ENCODE measurements around the gene DNER.

The DNER gene

GRCh38 chr2:229563388-229563787, 151.0 kb downstream of the DNER start:
- no peaks in the 10 kb centered on the region for H3K27me3 ChIP-seq (ENCODE audit: low read depth, low read length)
- no peak for TF ChIP-seq CTCF (IDR thresholded peaks at IDR 0.05; ENCODE audit: low read depth, low read length)
- no peak for TF ChIP-seq EZH2phosphoT487 (IDR thresholded peaks at IDR 0.05; ENCODE audit: low read depth)

GRCh38 chr2:229562472-229563127, 151.8 kb downstream of the DNER start:
- Histone ChIP-seq H4K20me1 (ENCODE audit: insufficient read depth, low read length) (no peaks in the 10 kb centered on the region), H3K27me3 (ENCODE audit: low read depth, low read length) (no peaks in the 10 kb centered on the region), H3K36me3 (replicated peaks; ENCODE audit: low read depth, low read length) (no peaks in the 10 kb centered on the region), H3K9me3 (ENCODE audit: insufficient read depth, low read length) (no peaks in the 10 kb centered on the region), H3K79me2 (ENCODE audit: low read length) (no peaks in the 10 kb centered on the region), H3K27ac (ENCODE audit: low read length) (no peak overlapping the region), H2AFZ (ENCODE audit: low read depth, low read length) (no peak overlapping the region), H3K9ac (ENCODE audit: low read length) (no peak overlapping the region), H3K4me3 (ENCODE audit: low read length) (no peak overlapping the region), H3K4me1 (ENCODE audit: low read length) (no peaks in the 10 kb centered on the region), H3K4me2 (ENCODE audit: low read length) (no peak overlapping the region)
- TF ChIP-seq CTCF (IDR thresholded peaks at IDR 0.05; ENCODE audit: low read depth, low read length) = no peak

More at GRCh38 chr2:229563388-229563787, 151.0 kb downstream of the DNER start:
- no peaks in the 10 kb centered on the region for H3K79me2 ChIP-seq (ENCODE audit: low read length)
- H4K20me1 ChIP-seq (ENCODE audit: insufficient read depth, low read length) = no peaks in the 10 kb centered on the region
- H2AFZ ChIP-seq (ENCODE audit: low read depth, low read length) = no peak overlapping the region
- no peak overlapping the region for H3K27ac ChIP-seq (ENCODE audit: low read length)
- no peak overlapping the region for H3K9ac ChIP-seq (ENCODE audit: low read length)
- no peaks in the 10 kb centered on the region for H3K36me3 ChIP-seq (replicated peaks; ENCODE audit: low read depth, low read length)
- no peak overlapping the region for H3K4me2 ChIP-seq (ENCODE audit: low read length)
- H3K4me3 ChIP-seq (ENCODE audit: low read length) = no peak overlapping the region
- no peaks in the 10 kb centered on the region for H3K9me3 ChIP-seq (ENCODE audit: insufficient read depth, low read length)
- H3K4me1 ChIP-seq (ENCODE audit: low read length) = no peaks in the 10 kb centered on the region

GRCh38 chr2:229559986-229560385, 154.4 kb downstream of the DNER start:
- H3K9me3 ChIP-seq (ENCODE audit: insufficient read depth, low read length) = no peaks in the 10 kb centered on the region
- H2AFZ ChIP-seq (ENCODE audit: low read depth, low read length) = no peak overlapping the region
- no peaks in the 10 kb centered on the region for H3K27me3 ChIP-seq (ENCODE audit: low read depth, low read length)
- TF ChIP-seq EZH2phosphoT487 (IDR thresholded peaks at IDR 0.05; ENCODE audit: low read depth) (no peak), CTCF (IDR thresholded peaks at IDR 0.05; ENCODE audit: low read depth, low read length) (no peak)
- H4K20me1 ChIP-seq (ENCODE audit: insufficient read depth, low read length) = no peaks in the 10 kb centered on the region
- no peaks in the 10 kb centered on the region for H3K36me3 ChIP-seq (replicated peaks; ENCODE audit: low read depth, low read length)
- H3K4me2 ChIP-seq (ENCODE audit: low read length) = no peak overlapping the region
- H3K4me1 ChIP-seq (ENCODE audit: low read length) = no peaks in the 10 kb centered on the region
- H3K27ac ChIP-seq (ENCODE audit: low read length) = no peak overlapping the region
- no peak overlapping the region for H3K4me3 ChIP-seq (ENCODE audit: low read length)
- H3K79me2 ChIP-seq (ENCODE audit: low read length) = no peaks in the 10 kb centered on the region
- H3K9ac ChIP-seq (ENCODE audit: low read length) = no peak overlapping the region

- Histone ChIP-seq H3K4me3 (ENCODE audit: low read length) (no peak overlapping the region), H4K20me1 (ENCODE audit: insufficient read depth, low read length) (no peaks in the 10 kb centered on the region), H3K27me3 (ENCODE audit: low read depth, low read length) (no peaks in the 10 kb centered on the region), H3K9ac (ENCODE audit: low read length) (no peak overlapping the region), H3K79me2 (ENCODE audit: low read length) (no peaks in the 10 kb centered on the region), H3K27ac (ENCODE audit: low read length) (no peak overlapping the region), H3K4me1 (ENCODE audit: low read length) (no peaks in the 10 kb centered on the region), H3K9me3 (ENCODE audit: insufficient read depth, low read length) (no peaks in the 10 kb centered on the region), H3K4me2 (ENCODE audit: low read length) (no peak overlapping the region), H3K36me3 (replicated peaks; ENCODE audit: low read depth, low read length) (no peaks in the 10 kb centered on the region), H2AFZ (ENCODE audit: low read depth, low read length) (no peak overlapping the region)
- TF ChIP-seq CTCF (IDR thresholded peaks at IDR 0.05; ENCODE audit: low read depth, low read length) = no peak
- TF ChIP-seq EZH2phosphoT487 (IDR thresholded peaks at IDR 0.05; ENCODE audit: low read depth) = no peak
Observed at GRCh38 chr2:229553091-229553490, 161.3 kb downstream of the DNER start.

All from OCI-LY3 (cell line).